ENCODE data around the gene MAGI2. TPM values are rescaled to one million over a fixed set of nuclear protein-coding genes. Genes with fewer than 3 reads are reported as not detected.

The MAGI2 gene
- total RNA-seq, 1 experiment from 2014 or later = 14.3 TPM

GRCh38 chr7:78020136-78020873, 1433.2 kb downstream of the MAGI2 start:
- Histone ChIP-seq H3K4me1 (ENCODE audit: insufficient read depth, low read length) (no peaks in the 10 kb centered on the region), H2BK20ac (ENCODE audit: low read depth, low read length, poor library complexity, severe bottlenecking) (no peak overlapping the region), H3K9ac (ENCODE audit: extremely low read depth, insufficient read length, low read length) (no peak overlapping the region), H3T11ph (ENCODE audit: low read length) (no peak overlapping the region), H3K4ac (ENCODE audit: low read depth, low read length) (no peak overlapping the region), H2AK5ac (ENCODE audit: insufficient read length, low read length) (no peak overlapping the region), H2BK15ac (ENCODE audit: low read depth, low read length) (no peak overlapping the region; the same call in 1 of the 2 replicates), H3K56ac (ENCODE audit: insufficient read length, low read depth, low read length) (no peak overlapping the region), H3K23ac (ENCODE audit: insufficient read length, low read depth, low read length) (no peak overlapping the region), H2BK5ac (ENCODE audit: insufficient read length, low read length) (no peak overlapping the region), H4K5ac (ENCODE audit: insufficient read length, low read depth, low read length) (no peak overlapping the region), H4K20me1 (ENCODE audit: control insufficient read depth, insufficient read depth, insufficient read length) (no peaks in the 10 kb centered on the region), H2BK12ac (ENCODE audit: insufficient read length, low read depth, low read length) (no peak overlapping the region), H3K9me3 (ENCODE audit: control insufficient read depth, low read depth, low read length) (no peaks in the 10 kb centered on the region), H3K79me2 (ENCODE audit: insufficient read depth, low read length) (no peaks in the 10 kb centered on the region), H4K91ac (ENCODE audit: insufficient read length, low read depth, low read length) (no peak overlapping the region), H3K23me2 (ENCODE audit: insufficient read length, low read depth, low read length, poor library complexity, severe bottlenecking) (peaks cover 3% of the 10 kb centered on the region), H3K79me1 (ENCODE audit: insufficient read depth, low read depth, low read length, poor library complexity, severe bottlenecking) (no peaks in the 10 kb centered on the region), H3K18ac (ENCODE audit: insufficient read length, low read depth, low read length) (no peak overlapping the region), H2AFZ (ENCODE audit: low read length) (no peak overlapping the region), H2BK120ac (ENCODE audit: low read depth, low read length, poor library complexity, severe bottlenecking) (no peak overlapping the region), H3K4me2 (ENCODE audit: insufficient read depth, insufficient read length, low read length) (peak overlapping the region; percentile 53), H3K27me3 (ENCODE audit: insufficient read depth, low read length) (peaks cover 2% of the 10 kb centered on the region; the same call in 1 of the 2 replicates), H3K27ac (ENCODE audit: insufficient read length, low read depth, low read length) (no peak overlapping the region), H4K8ac (replicated peaks; ENCODE audit: insufficient read length, low read depth, low read length) (no peak overlapping the region), H3K14ac (ENCODE audit: insufficient read depth, low read length) (no peak overlapping the region)
- H3K36me3 Mint-ChIP-seq (ENCODE audit: insufficient read depth in 1 of 3, low read depth in 3 of 3) = no peaks in the 10 kb centered on the region
- WGBS (ENCODE audit: extremely low coverage, insufficient read length, low lambda C conversion rate) = no CpG with 5 or more reads among the region's 25 CpGs
- no peak for DNase-seq
- H3K4me3 Mint-ChIP-seq = peak overlapping the region; percentile 65 to 73
- peaks cover 19 to 25% of the 10 kb centered on the region in 2 experiments for H3K4me1 Mint-ChIP-seq
- peaks cover 15% of the 10 kb centered on the region for H3K27me3 Mint-ChIP-seq (ENCODE audit: low read depth)
- no peaks in the 10 kb centered on the region for H3K9me3 Mint-ChIP-seq
- TF ChIP-seq CTCF (conservative IDR thresholded peaks at IDR 0.05) = peak; percentile 86
- no peak overlapping the region for H3K27ac Mint-ChIP-seq
